Smooth muscle cell (in vitro differentiated cells): ENCODE data around the gene DYRK1A. TPM values are rescaled to one million over a fixed set of nuclear protein-coding genes. Genes with fewer than 3 reads are reported as not detected.

Experiments
- DNase-seq: peaks from one replicate; lab custom pipeline; 2025; ENCODE audit not compliant: unreplicated experiment; lab: John Stamatoyannopoulos, UW
- H2AFZ ChIP-seq: fragments of 200-600 bp; sonication (generic); 2 replicates; pipeline ENCODE4 v1.6.0; 2016; ENCODE audit warnings: antibody characterized with exemption, low read depth, mild to moderate bottlenecking
- H3F3A ChIP-seq: fragments of 200-600 bp; sonication (generic); 2 replicates; pipeline ENCODE4 v1.6.0; 2017; ENCODE audit warnings: antibody characterized with exemption, low read depth
- H3K27ac ChIP-seq: fragments of 200-600 bp; sonication (generic); 2 replicates; pipeline ENCODE4 v1.5.1; 2016; ENCODE audit warnings: low read depth, mild to moderate bottlenecking
- H3K27me3 ChIP-seq: fragments of 200-600 bp; sonication (generic); 2 replicates; pipeline ENCODE4 v1.6.1; 2016; ENCODE audit warnings: low read depth, mild to moderate bottlenecking
- H3K36me3 ChIP-seq: fragments of 200-600 bp; sonication (generic); 2 replicates; pipeline ENCODE4 v1.5.1; 2016; ENCODE audit warnings: low read depth
- H3K4me1 ChIP-seq: fragments of 200-600 bp; sonication (generic); 2 replicates; pipeline ENCODE4 v1.5.1; 2016; ENCODE audit warnings: low read depth
- H3K4me2 ChIP-seq: fragments of 200-600 bp; sonication (generic); 2 replicates; pipeline ENCODE4 v1.6.0; 2016; ENCODE audit warnings: mild to moderate bottlenecking
- H3K4me3 ChIP-seq: fragments of 200-600 bp; sonication (generic); 2 replicates; pipeline ENCODE4 v1.5.1; 2016; ENCODE audit warnings: mild to moderate bottlenecking
- H3K79me2 ChIP-seq: fragments of 200-600 bp; sonication (generic); 2 replicates; pipeline ENCODE4 v1.6.0; 2016; ENCODE audit warnings: low read depth, mild to moderate bottlenecking
- H3K9ac ChIP-seq: fragments of 200-600 bp; sonication (generic); 2 replicates; pipeline ENCODE4 v1.6.0; 2016; ENCODE audit warnings: low read depth
- H3K9me3 ChIP-seq: fragments of 200-600 bp; sonication (generic); replicated peaks from 2 replicates; pipeline ENCODE4 v1.5.1; 2016; ENCODE audit warnings: low read depth
- H4K20me1 ChIP-seq: fragments of 200-600 bp; sonication (generic); 2 replicates; pipeline ENCODE4 v1.6.0; 2016; ENCODE audit warnings: low read depth
- WGBS: methylation state at CpG from one replicate; pipeline ENCODE4 v1.1.7; 2016; ENCODE audit warnings: low lambda C conversion rate; 5-methylcytosine and 5-hydroxymethylcytosine counted together
- polyA plus RNA-seq: library from polyadenylated mRNA; unstranded; fragments of >200 nt; fragmentation: Nextera tagmentation; extraction: Ambion mirVana; gene quantifications from 2 replicates; pipeline ENCODE4 v1.2.1, GENCODE V29; 2016
- total RNA-seq: library from RNA; depleted of rRNA; stranded (reverse); fragments of >200 nt; gene quantifications from 2 replicates; pipeline ENCODE4 v1.2.3, GENCODE V29; 2014
- TF ChIP-seq, protein P1 (sequence below): fragments of 200-600 bp; sonication (generic); IDR thresholded peaks from 2 replicates; pipeline ENCODE4 v1.5.1; 2017; ENCODE audit warnings: borderline replicate concordance, mild to moderate bottlenecking, antibody characterized with exemption; ENCODE audit not compliant: insufficient read depth, poor library complexity, severe bottlenecking

Gene DYRK1A
- total and polyA plus RNA-seq, 2 experiments from 2014 or later, result 2.4 to 61.7 TPM

DNA sequence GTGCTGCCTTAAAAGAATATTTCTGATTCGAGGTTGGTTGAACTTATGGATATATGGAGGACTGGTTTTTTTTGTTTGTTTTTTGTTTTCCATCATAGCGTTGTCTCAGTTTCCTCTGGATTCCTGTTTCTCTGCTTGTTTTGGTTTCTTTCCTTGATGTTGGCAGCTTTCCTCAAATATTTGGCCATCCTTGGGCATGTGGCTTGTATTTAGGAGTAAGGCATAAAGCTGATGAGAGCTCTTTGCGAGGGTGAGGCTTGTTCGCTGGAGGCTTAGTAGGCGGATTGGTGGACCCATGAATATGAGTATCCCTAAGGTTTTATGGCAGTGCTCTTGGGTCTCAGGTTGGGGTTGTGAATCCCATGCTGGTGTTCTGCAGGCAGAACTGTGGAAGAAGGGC lies 22.9 kb downstream of the DYRK1A start:
- no peak overlapping the region for H3K4me2 ChIP-seq
- no peak overlapping the region for H3K4me3 ChIP-seq
- H3K36me3 ChIP-seq, result no peaks in the 10 kb centered on the region
- no peaks in the 10 kb centered on the region for H3K9me3 ChIP-seq
- no peak overlapping the region for H3K27ac ChIP-seq
- H3K9ac ChIP-seq, result no peak overlapping the region
- H3F3A ChIP-seq, result no peaks in the 10 kb centered on the region
- H3K79me2 ChIP-seq, result peaks cover 100% of the 10 kb centered on the region
- peaks cover 100% of the 10 kb centered on the region for H4K20me1 ChIP-seq
- TF ChIP-seq, protein P1, sequence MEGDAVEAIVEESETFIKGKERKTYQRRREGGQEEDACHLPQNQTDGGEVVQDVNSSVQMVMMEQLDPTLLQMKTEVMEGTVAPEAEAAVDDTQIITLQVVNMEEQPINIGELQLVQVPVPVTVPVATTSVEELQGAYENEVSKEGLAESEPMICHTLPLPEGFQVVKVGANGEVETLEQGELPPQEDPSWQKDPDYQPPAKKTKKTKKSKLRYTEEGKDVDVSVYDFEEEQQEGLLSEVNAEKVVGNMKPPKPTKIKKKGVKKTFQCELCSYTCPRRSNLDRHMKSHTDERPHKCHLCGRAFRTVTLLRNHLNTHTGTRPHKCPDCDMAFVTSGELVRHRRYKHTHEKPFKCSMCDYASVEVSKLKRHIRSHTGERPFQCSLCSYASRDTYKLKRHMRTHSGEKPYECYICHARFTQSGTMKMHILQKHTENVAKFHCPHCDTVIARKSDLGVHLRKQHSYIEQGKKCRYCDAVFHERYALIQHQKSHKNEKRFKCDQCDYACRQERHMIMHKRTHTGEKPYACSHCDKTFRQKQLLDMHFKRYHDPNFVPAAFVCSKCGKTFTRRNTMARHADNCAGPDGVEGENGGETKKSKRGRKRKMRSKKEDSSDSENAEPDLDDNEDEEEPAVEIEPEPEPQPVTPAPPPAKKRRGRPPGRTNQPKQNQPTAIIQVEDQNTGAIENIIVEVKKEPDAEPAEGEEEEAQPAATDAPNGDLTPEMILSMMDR, result no peak
- 98% methylated on average over 5 of the region's 5 CpGs for WGBS
- H3K4me1 ChIP-seq, result peaks cover 4% of the 10 kb centered on the region
- H3K27me3 ChIP-seq, result no peaks in the 10 kb centered on the region
- no peak overlapping the region for H2AFZ ChIP-seq
- no peak for DNase-seq

DNA sequence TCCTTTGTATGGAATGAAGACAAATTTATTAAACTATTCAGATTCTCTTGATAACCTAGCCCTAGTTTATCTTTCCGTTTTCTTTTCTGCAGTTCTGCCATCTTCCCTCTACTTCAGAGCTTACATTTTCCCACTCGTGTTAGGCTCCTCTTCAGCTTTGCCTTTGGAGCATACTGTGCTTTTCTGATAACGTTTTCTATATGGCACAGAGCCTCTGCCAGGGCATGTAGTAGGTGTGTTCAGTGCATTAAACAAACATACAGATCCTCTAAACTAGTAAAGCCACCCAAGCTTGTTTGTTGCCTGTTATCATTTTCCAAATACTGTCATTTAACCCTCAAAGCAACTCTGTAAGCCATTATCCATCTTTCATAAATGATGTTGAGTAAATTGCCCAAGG lies 25.1 kb downstream of the DYRK1A start:
- no peak overlapping the region for H2AFZ ChIP-seq
- no peak overlapping the region for H3K4me3 ChIP-seq
- no peak overlapping the region for H3K27ac ChIP-seq
- no peak overlapping the region for H3K9ac ChIP-seq
- TF ChIP-seq, protein P1, result no peak
- H3F3A ChIP-seq, result no peaks in the 10 kb centered on the region
- H3K4me2 ChIP-seq, result no peak overlapping the region
- H3K27me3 ChIP-seq, result no peaks in the 10 kb centered on the region
- no peaks in the 10 kb centered on the region for H3K36me3 ChIP-seq
- H4K20me1 ChIP-seq, result peaks cover 100% of the 10 kb centered on the region
- H3K9me3 ChIP-seq, result no peaks in the 10 kb centered on the region
- H3K4me1 ChIP-seq, result peaks cover 8% of the 10 kb centered on the region
- peaks cover 100% of the 10 kb centered on the region for H3K79me2 ChIP-seq
- 90% methylated on average over 3 of the region's 3 CpGs for WGBS
- DNase-seq, result no peak

DNA sequence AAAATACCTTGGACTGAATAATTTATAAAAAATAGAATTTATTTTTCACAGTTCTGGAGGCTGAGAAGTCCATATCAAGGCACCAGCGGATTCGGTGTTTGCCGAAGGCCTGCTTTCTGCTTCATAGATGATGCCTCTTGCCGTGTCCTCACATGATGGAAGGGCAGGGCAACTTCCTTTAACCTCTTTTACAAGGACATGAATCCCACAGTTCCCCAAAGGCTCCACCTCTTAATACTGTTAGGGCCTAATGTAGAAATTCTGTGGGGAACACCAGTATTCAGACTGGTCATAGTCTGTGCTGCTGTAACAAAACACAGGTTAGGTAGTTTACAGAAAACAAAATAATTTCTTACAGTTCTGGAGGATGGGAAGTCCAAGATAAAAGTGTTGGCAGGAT lies 25.9 kb downstream of the DYRK1A start:
- Histone ChIP-seq H3K27me3 (no peaks in the 10 kb centered on the region), H4K20me1 (peaks cover 100% of the 10 kb centered on the region), H3F3A (no peaks in the 10 kb centered on the region), H2AFZ (no peak overlapping the region), H3K9ac (no peak overlapping the region), H3K36me3 (no peaks in the 10 kb centered on the region), H3K4me3 (no peak overlapping the region), H3K4me2 (no peak overlapping the region), H3K4me1 (peaks cover 10% of the 10 kb centered on the region), H3K9me3 (no peaks in the 10 kb centered on the region), H3K79me2 (peaks cover 100% of the 10 kb centered on the region), H3K27ac (no peak overlapping the region)
- DNase-seq, result no peak
- TF ChIP-seq, protein P1, result no peak
- WGBS, result 95% methylated on average over 4 of the region's 4 CpGs

DNA sequence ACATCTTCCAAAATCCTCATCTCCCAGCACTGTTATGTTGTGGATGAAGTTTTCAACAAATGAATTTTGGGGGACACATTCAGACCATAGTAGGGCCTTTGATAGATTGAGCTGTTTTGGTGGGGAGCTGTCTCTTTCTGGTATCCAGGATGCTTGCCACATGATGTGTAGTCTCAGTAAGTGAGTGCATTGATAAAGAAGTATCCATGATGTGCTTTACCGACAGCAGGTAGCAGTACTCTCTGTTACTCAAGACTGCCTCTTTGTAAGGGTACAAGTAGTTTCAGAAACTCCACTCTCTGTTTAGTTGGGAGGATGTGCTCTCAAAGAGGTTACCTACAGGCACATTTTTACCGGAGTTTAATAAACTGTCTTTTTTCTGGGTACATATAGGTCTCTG lies 26.5 kb downstream of the DYRK1A start:
- Histone ChIP-seq H3K9ac (no peak overlapping the region), H3K27me3 (no peaks in the 10 kb centered on the region), H3K4me1 (peaks cover 10% of the 10 kb centered on the region), H2AFZ (no peak overlapping the region), H4K20me1 (peaks cover 100% of the 10 kb centered on the region), H3F3A (no peaks in the 10 kb centered on the region), H3K4me3 (no peak overlapping the region), H3K4me2 (no peak overlapping the region), H3K9me3 (no peaks in the 10 kb centered on the region), H3K36me3 (no peaks in the 10 kb centered on the region), H3K27ac (no peak overlapping the region), H3K79me2 (peaks cover 100% of the 10 kb centered on the region)
- no peak for DNase-seq
- TF ChIP-seq, protein P1, result no peak
- 98% methylated on average over 2 of the region's 2 CpGs for WGBS
